ENCODE measurements around the gene SYDE2. TPM values are rescaled to one million over a fixed set of nuclear protein-coding genes. Genes with fewer than 3 reads are reported as not detected.

The SYDE2 gene
- total RNA-seq, 1 donor from 2014 or later: 13.1 TPM

DNA sequence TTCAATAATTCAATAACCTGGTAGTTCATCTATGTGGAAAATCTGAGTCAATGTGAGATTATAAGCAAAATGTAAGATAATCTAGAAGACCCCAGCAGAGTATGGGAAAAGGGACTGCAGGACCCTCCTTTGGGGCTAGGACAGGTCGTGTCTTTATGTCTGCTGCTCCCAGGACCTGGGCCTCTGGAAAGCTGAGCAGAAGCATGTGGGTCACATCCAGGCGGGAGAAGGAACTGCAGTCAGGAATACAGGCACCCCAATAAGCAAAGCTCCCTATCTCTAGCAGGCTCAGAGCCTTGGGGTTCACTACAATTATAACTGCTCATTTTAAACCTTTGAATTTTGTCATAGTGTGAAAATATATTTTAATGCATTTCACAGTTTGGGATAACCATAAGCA, 78.6 kb downstream of the SYDE2 start:
- Mint-ChIP-seq H3K36me3 (ENCODE audit: low read depth) (no peaks in the 10 kb centered on the region), H3K4me3 (ENCODE audit: unreplicated experiment) (no peak overlapping the region), H3K27ac (ENCODE audit: unreplicated experiment) (no peak overlapping the region), H3K4me1 (ENCODE audit: low read depth) (peaks cover 16% of the 10 kb centered on the region), H3K27me3 (ENCODE audit: low read depth) (no peaks in the 10 kb centered on the region), H3K9me3 (ENCODE audit: low read depth) (no peaks in the 10 kb centered on the region)
- TF ChIP-seq, protein P1, sequence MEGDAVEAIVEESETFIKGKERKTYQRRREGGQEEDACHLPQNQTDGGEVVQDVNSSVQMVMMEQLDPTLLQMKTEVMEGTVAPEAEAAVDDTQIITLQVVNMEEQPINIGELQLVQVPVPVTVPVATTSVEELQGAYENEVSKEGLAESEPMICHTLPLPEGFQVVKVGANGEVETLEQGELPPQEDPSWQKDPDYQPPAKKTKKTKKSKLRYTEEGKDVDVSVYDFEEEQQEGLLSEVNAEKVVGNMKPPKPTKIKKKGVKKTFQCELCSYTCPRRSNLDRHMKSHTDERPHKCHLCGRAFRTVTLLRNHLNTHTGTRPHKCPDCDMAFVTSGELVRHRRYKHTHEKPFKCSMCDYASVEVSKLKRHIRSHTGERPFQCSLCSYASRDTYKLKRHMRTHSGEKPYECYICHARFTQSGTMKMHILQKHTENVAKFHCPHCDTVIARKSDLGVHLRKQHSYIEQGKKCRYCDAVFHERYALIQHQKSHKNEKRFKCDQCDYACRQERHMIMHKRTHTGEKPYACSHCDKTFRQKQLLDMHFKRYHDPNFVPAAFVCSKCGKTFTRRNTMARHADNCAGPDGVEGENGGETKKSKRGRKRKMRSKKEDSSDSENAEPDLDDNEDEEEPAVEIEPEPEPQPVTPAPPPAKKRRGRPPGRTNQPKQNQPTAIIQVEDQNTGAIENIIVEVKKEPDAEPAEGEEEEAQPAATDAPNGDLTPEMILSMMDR (IDR thresholded peaks at IDR 0.05): no peak
- no peak for DNase-seq (ENCODE audit: low spot score)

DNA sequence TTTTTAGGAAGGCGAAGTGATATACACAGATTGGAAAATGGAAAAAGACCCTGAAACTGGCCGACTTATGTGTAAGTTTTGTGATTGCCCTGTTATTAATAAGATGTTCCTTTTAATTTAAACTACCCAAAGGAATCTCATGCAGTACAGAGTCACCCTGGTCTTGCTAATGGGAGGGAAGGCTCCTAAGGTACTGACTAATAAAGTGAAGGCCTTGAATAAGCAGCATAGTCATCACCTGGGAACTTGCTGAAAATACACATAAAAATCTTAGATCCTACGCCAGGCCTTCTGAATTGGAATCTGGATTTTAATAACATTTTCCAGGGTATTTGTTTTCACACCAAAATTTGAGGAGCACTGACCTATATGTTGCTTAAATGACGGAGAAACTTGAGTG, 79.1 kb downstream of the SYDE2 start:
- TF ChIP-seq, protein P1 (IDR thresholded peaks at IDR 0.05): no peak
- no peak for DNase-seq (ENCODE audit: low spot score)
- Mint-ChIP-seq H3K27ac (ENCODE audit: unreplicated experiment) (no peak overlapping the region), H3K4me3 (ENCODE audit: unreplicated experiment) (no peak overlapping the region), H3K9me3 (ENCODE audit: low read depth) (no peaks in the 10 kb centered on the region), H3K27me3 (ENCODE audit: low read depth) (no peaks in the 10 kb centered on the region), H3K4me1 (ENCODE audit: low read depth) (peaks cover 16% of the 10 kb centered on the region), H3K36me3 (ENCODE audit: low read depth) (no peaks in the 10 kb centered on the region)

DNA sequence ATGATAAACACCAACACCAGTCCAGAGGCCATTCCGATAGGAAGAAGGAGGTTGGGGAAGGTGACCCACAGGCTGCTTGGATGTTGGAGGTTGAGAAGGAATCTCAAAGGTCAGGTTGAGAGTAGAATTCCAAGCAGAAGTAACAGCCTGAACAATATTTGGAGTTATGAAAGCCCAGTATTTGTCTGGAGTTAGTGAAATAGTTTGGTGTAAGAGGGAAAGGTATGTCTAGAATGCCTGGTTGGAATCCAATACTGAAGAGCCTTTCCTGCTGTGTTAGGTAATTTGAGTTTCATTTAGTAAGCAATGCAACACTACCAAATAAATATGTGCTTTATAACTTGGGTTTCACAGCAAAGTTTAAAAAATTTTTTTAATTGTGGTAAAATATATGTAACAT, 82.1 kb downstream of the SYDE2 start:
- DNase-seq (ENCODE audit: low spot score): no peak
- Mint-ChIP-seq H3K36me3 (ENCODE audit: low read depth) (no peaks in the 10 kb centered on the region), H3K9me3 (ENCODE audit: low read depth) (no peaks in the 10 kb centered on the region), H3K4me3 (ENCODE audit: unreplicated experiment) (no peak overlapping the region), H3K4me1 (ENCODE audit: low read depth) (peaks cover 10% of the 10 kb centered on the region), H3K27me3 (ENCODE audit: low read depth) (no peaks in the 10 kb centered on the region), H3K27ac (ENCODE audit: unreplicated experiment) (peak overlapping the region; percentile 62)
- TF ChIP-seq, protein P1 (IDR thresholded peaks at IDR 0.05): no peak

DNA sequence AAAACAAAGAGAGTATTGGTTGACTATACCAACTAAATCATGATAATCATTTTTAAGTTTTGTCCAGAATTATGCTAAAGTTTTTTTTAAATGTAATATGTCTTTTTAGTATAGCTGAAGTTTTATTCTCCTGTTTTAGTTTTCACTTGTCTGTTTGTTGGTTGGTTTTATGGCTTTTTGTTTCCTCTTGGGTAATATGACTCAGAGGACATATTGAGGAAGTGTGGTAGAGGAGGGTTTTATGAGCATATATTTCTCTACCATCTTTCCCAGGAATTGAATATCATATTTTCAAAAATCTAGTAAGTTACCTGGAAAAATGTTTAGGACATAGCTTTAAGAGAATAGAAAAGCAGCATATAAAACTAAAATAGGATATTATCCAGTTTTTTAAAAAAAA, 84.0 kb downstream of the SYDE2 start:
- H3K4me3 Mint-ChIP-seq (ENCODE audit: unreplicated experiment): no peak overlapping the region
- no peaks in the 10 kb centered on the region for H3K9me3 Mint-ChIP-seq (ENCODE audit: low read depth)
- H3K36me3 Mint-ChIP-seq (ENCODE audit: low read depth): no peaks in the 10 kb centered on the region
- DNase-seq (ENCODE audit: low spot score): no peak
- peaks cover 10% of the 10 kb centered on the region for H3K4me1 Mint-ChIP-seq (ENCODE audit: low read depth)
- no peak overlapping the region for H3K27ac Mint-ChIP-seq (ENCODE audit: unreplicated experiment)
- no peaks in the 10 kb centered on the region for H3K27me3 Mint-ChIP-seq (ENCODE audit: low read depth)
- TF ChIP-seq, protein P1 (IDR thresholded peaks at IDR 0.05): no peak

DNA sequence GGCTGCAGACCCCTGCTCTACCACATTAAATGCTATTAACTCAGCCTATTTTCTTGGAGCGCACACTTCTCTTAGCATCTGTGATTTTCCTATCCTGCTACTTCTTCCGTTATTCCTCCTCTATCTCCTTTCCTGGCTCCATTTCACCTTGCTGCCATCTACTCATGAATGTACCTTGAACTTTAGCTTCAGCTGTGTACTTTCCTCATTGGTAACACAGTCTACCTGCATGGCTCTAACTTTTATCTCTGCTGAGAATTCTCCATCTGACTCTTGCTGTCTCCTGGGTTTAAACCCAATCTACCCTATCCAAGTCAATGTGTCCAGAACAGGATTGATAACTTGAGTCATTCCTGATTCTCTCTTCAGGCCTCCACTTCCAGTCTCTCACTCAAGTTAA, 84.9 kb downstream of the SYDE2 start:
- Mint-ChIP-seq H3K36me3 (ENCODE audit: low read depth) (no peaks in the 10 kb centered on the region), H3K4me3 (ENCODE audit: unreplicated experiment) (no peak overlapping the region), H3K4me1 (ENCODE audit: low read depth) (peaks cover 10% of the 10 kb centered on the region), H3K9me3 (ENCODE audit: low read depth) (no peaks in the 10 kb centered on the region), H3K27ac (ENCODE audit: unreplicated experiment) (no peak overlapping the region), H3K27me3 (ENCODE audit: low read depth) (no peaks in the 10 kb centered on the region)
- DNase-seq (ENCODE audit: low spot score): no peak
- TF ChIP-seq, protein P1 (IDR thresholded peaks at IDR 0.05): no peak

All from chondrocyte (in vitro differentiated cells).